Progenitor cell of endocrine pancreas (in vitro differentiated cells): Measurements from ENCODE around the gene ZNF229. TPM values are rescaled to one million over a fixed set of nuclear protein-coding genes. Genes with fewer than 3 reads are reported as not detected.
"Not testable (repeated sequence)": the region's sequence is repeated elsewhere in the genome, so short reads cannot be mapped to it uniquely, and the experiment has no call there.

Experiments
- DNase-seq: peaks from one replicate; pipeline ENCODE4 v3.0.0; 2021; ENCODE audit warnings: low spot score; ENCODE audit not compliant: unreplicated experiment
- H3K27ac Mint-ChIP-seq: 2 replicates; pipeline ENCODE4 v1.8.0; 2021; ENCODE audit warnings: mild to moderate bottlenecking, moderate library complexity, mixed read lengths
- H3K27me3 Mint-ChIP-seq: 2 replicates; pipeline ENCODE4 v1.8.0; 2021; ENCODE audit warnings: mixed read lengths
- H3K36me3 Mint-ChIP-seq: 2 replicates; pipeline ENCODE4 v1.8.0; 2022; ENCODE audit warnings: mixed read lengths; ENCODE audit not compliant: insufficient read depth
- H3K4me1 Mint-ChIP-seq: 2 replicates; pipeline ENCODE4 v1.8.0; 2021; ENCODE audit warnings: low read depth, mixed read lengths
- H3K4me3 Mint-ChIP-seq: 2 replicates; pipeline ENCODE4 v1.8.0; 2021; ENCODE audit warnings: low read depth, mild to moderate bottlenecking, moderate library complexity, mixed read lengths
- H3K9me3 Mint-ChIP-seq: 2 replicates; pipeline ENCODE4 v1.8.0; 2021; ENCODE audit warnings: low read depth, mixed read lengths
- CTCF ChIP-seq: fragments of 200-600 bp; sonication (generic); IDR thresholded peaks from one replicate; pipeline ENCODE4 v1.5.0; 2021; ENCODE audit warnings: antibody characterized with exemption, mild to moderate bottlenecking; ENCODE audit not compliant: unreplicated experiment
- total RNA-seq: library from RNA; stranded (reverse); gene quantifications from 2 replicates; pipeline ENCODE4 v1.2.1, GENCODE V29; 2021

ZNF229 gene
- total RNA-seq, 1 donor from 2014 or later, result 18.3 TPM

- no peak for TF ChIP-seq CTCF
- no peak overlapping the region for H3K4me3 Mint-ChIP-seq
- H3K9me3 Mint-ChIP-seq, result peaks cover 74% of the 10 kb centered on the region
- H3K27ac Mint-ChIP-seq, result no peak overlapping the region
- DNase-seq, result no peak
- H3K4me1 Mint-ChIP-seq, result peaks cover 3% of the 10 kb centered on the region
- no peaks in the 10 kb centered on the region for H3K27me3 Mint-ChIP-seq
- peaks cover 89% of the 10 kb centered on the region for H3K36me3 Mint-ChIP-seq
Measured at GRCh38 chr19:44430956-44431355, 17.3 kb downstream of the ZNF229 start.

GRCh38 chr19:44415553-44415952 lies 32.7 kb downstream of the ZNF229 start:
- H3K27me3 Mint-ChIP-seq, H3K4me3 Mint-ChIP-seq, H3K36me3 Mint-ChIP-seq, H3K27ac Mint-ChIP-seq, DNase-seq, H3K4me1 Mint-ChIP-seq: not testable (repeated sequence)
- peaks cover 32% of the 10 kb centered on the region for H3K9me3 Mint-ChIP-seq

GRCh38 chr19:44401139-44402115 lies 46.8 kb downstream of the ZNF229 start, which contains the start of gene ZNF285:
Gene ZNF285, minus strand, starts transcription at chr19:44401608. Its CDS starts 4,395 bp downstream, at chr19:44397213.
- TF ChIP-seq CTCF, result no peak
- peak within 1 kb of the TSS; percentile 92 for H3K4me3 Mint-ChIP-seq

GRCh38 chr19:44389268-44389667 lies 59.0 kb downstream of the ZNF229 start:
- H3K36me3 Mint-ChIP-seq, result peaks cover 66% of the 10 kb centered on the region
- not testable (repeated sequence) for DNase-seq, H3K27me3 Mint-ChIP-seq, H3K4me3 Mint-ChIP-seq, H3K9me3 Mint-ChIP-seq, H3K4me1 Mint-ChIP-seq, H3K27ac Mint-ChIP-seq

More at GRCh38 chr19:44401139-44402115, 46.8 kb downstream of the ZNF229 start, which contains the start of gene ZNF285:
- peak; percentile 94 for DNase-seq
- Mint-ChIP-seq H3K9me3 (peaks cover 15% of the 10 kb centered on the region), H3K4me1 (peaks cover 5% of the 10 kb centered on the region), H3K27me3 (peaks cover 5% of the 10 kb centered on the region), H3K36me3 (peaks cover 11% of the 10 kb centered on the region), H3K27ac (peak within 1 kb of the TSS; percentile 96)

Other genes with a start within 250 kb of the ZNF229 start
- gene ZNF227, start 235.9 kb downstream of the ZNF229 start, total RNA-seq, result 32.0 and 38.9 TPM in 2 replicates
- gene ZNF233, start 188.6 kb downstream of the ZNF229 start, total RNA-seq, result 5.7 and 7.9 TPM in 2 replicates
- gene ZNF235, start 143.4 kb downstream of the ZNF229 start, total RNA-seq, result 15.0 and 16.6 TPM in 2 replicates
- 13.0 and 14.1 TPM in 2 replicates for gene ZNF112, start 91.8 kb downstream of the ZNF229 start, total RNA-seq
- gene ZNF285, start 46.9 kb downstream of the ZNF229 start, total RNA-seq, result 13.1 and 14.3 TPM in 2 replicates
- gene ZNF180, start 52.0 kb upstream of the ZNF229 start, total RNA-seq, result 17.9 and 19.6 TPM in 2 replicates
- gene CEACAM20, start 81.2 kb upstream of the ZNF229 start, total RNA-seq, result not detected in 2 replicates
- gene IGSF23, start 165.1 kb upstream of the ZNF229 start, total RNA-seq, result 0.67 and 1.7 TPM in 2 replicates
- 61.2 and 64.3 TPM in 2 replicates for gene PVR, start 195.4 kb upstream of the ZNF229 start, total RNA-seq
- gene CEACAM19, start 223.0 kb upstream of the ZNF229 start, total RNA-seq, result 25.8 and 29.8 TPM in 2 replicates